IMR-90 (cell line): ENCODE measurements around the gene CD86. TPM values are rescaled to one million over a fixed set of nuclear protein-coding genes. Genes with fewer than 3 reads are reported as not detected.

Source experiments
- ATAC-seq: fragments of 200-7000 bp; cut with Tn5 transposase; 2 replicates; pipeline ENCODE4 v1.9.1; 2020; ENCODE audit warnings: low read depth, mild to moderate bottlenecking, moderate library complexity
- BruUV-seq: library from RNA; stranded (reverse); fragments of 400-500 nt; replicated peaks from 2 replicates; lab custom pipeline; 2021; lab: Mats Ljungman, UMichigan
- CTCF ChIA-PET: fragments of 300-600 bp; formaldehyde crosslinking; extraction: SDS; loops from one replicate; lab custom pipeline; 2021; ENCODE audit warnings: antibody characterized with exemption; lab: Yijun Ruan, JAX
- POLR2A ChIA-PET: fragments of 300-600 bp; sonication (Branson Sonifier 250); formaldehyde crosslinking; loops from one replicate; lab custom pipeline; 2022; ENCODE audit warnings: antibody characterized with exemption; ENCODE audit not compliant: unreplicated experiment; lab: Charles Lee
- DNase-seq: peaks from one replicate; pipeline ENCODE4 v3.0.0; 2013
- H2AFZ ChIP-seq: replicated peaks from 2 replicates; pipeline ENCODE3; 2013; ENCODE audit warnings: low read length, mild to moderate bottlenecking; ENCODE audit not compliant: poor library complexity
- H2AK5ac ChIP-seq: 2 replicates; pipeline ENCODE4 v1.6.1; 2013; ENCODE audit warnings: low read depth, low read length, inconsistent platforms
- H2AK9ac ChIP-seq: replicated peaks from 2 replicates; pipeline ENCODE3; 2013; ENCODE audit warnings: mild to moderate bottlenecking, low read depth, low read length, moderate library complexity; ENCODE audit not compliant: poor library complexity
- H2BK120ac ChIP-seq: 2 replicates; pipeline ENCODE4 v1.6.1; 2013; ENCODE audit warnings: low read depth, low read length, inconsistent platforms
- H2BK15ac ChIP-seq: 3 replicates; pipeline ENCODE4 v1.6.1; 2013; ENCODE audit warnings: low read depth, low read length, inconsistent platforms
- H2BK20ac ChIP-seq: 2 replicates; pipeline ENCODE4 v1.6.1; 2013; ENCODE audit warnings: low read depth, mild to moderate bottlenecking, inconsistent platforms, low read length, moderate library complexity
- H2BK5ac ChIP-seq: 2 replicates; pipeline ENCODE4 v1.6.1; 2013; ENCODE audit warnings: mild to moderate bottlenecking, low read depth, low read length, inconsistent platforms; ENCODE audit not compliant: poor library complexity, severe bottlenecking
- H3K14ac ChIP-seq: replicated peaks from 2 replicates; pipeline ENCODE4 v1.6.1; 2013; ENCODE audit warnings: low read depth, low read length, inconsistent platforms
- H3K18ac ChIP-seq: 2 replicates; pipeline ENCODE4 v1.6.1; 2013; ENCODE audit warnings: low read depth, low read length, control low read depth
- H3K23ac ChIP-seq: 2 replicates; pipeline ENCODE4 v1.6.1; 2013; ENCODE audit warnings: low read depth, low read length, inconsistent platforms
- H3K27ac ChIP-seq: 2 replicates; pipeline ENCODE4 v1.5.1; 2013; ENCODE audit warnings: mild to moderate bottlenecking, control low read depth, low read length; ENCODE audit not compliant: insufficient read depth
- H3K27me3 ChIP-seq: 2 replicates; pipeline ENCODE4 v1.6.1; 2013; ENCODE audit warnings: low read length; ENCODE audit not compliant: control insufficient read depth, insufficient read depth
- H3K36me3 ChIP-seq: 2 replicates; pipeline ENCODE4 v1.6.1; 2013; ENCODE audit warnings: low read length, mixed read lengths; ENCODE audit not compliant: control insufficient read depth, insufficient read depth
- H3K4ac ChIP-seq: 2 replicates; pipeline ENCODE4 v1.6.1; 2013; ENCODE audit warnings: low read depth, low read length, inconsistent platforms
- H3K4me1 ChIP-seq: 2 replicates; pipeline ENCODE4 v1.6.1; 2013; ENCODE audit warnings: low read length, mixed read lengths; ENCODE audit not compliant: control insufficient read depth, insufficient read depth
- H3K4me2 ChIP-seq: 2 replicates; pipeline ENCODE4 v1.6.1; 2013; ENCODE audit warnings: low read depth, mild to moderate bottlenecking, control low read depth, low read length, moderate library complexity
- H3K4me3 ChIP-seq: 2 replicates; pipeline ENCODE4 v1.5.1; 2013; ENCODE audit warnings: low read depth, mild to moderate bottlenecking, control low read depth, low read length, moderate library complexity; ENCODE audit not compliant: insufficient read depth
- H3K56ac ChIP-seq: 2 replicates; pipeline ENCODE4 v1.6.1; 2013; ENCODE audit warnings: low read length, inconsistent platforms; ENCODE audit not compliant: insufficient read depth; ENCODE audit errors: extremely low read depth
- H3K79me1 ChIP-seq, 2 experiments: 2 replicates each; pipeline ENCODE4 v1.6.1; 2013; ENCODE audit warnings: low read length in 2 of 2, inconsistent platforms in 1 of 2, low read depth in 1 of 2
- H3K9ac ChIP-seq: 2 replicates; pipeline ENCODE4 v1.6.1; 2013; ENCODE audit warnings: low read depth, low read length, control low read depth
- H3K9me1 ChIP-seq: 2 replicates; pipeline ENCODE4 v1.6.1; 2013; ENCODE audit warnings: low read length, inconsistent platforms; ENCODE audit not compliant: insufficient read depth
- H3K9me3 ChIP-seq: 2 replicates; pipeline ENCODE4 v1.6.1; 2013; ENCODE audit warnings: low read length; ENCODE audit not compliant: control insufficient read depth, insufficient read depth
- H4K20me1 ChIP-seq: 2 replicates; pipeline ENCODE4 v1.6.1; 2013; ENCODE audit warnings: low read length, inconsistent platforms; ENCODE audit not compliant: insufficient read depth
- H4K5ac ChIP-seq: 2 replicates; pipeline ENCODE4 v1.6.1; 2013; ENCODE audit warnings: mild to moderate bottlenecking, low read depth, low read length, control low read depth
- H4K8ac ChIP-seq, 2 experiments: 2 replicates each; pipeline ENCODE4 v1.6.1; 2013; ENCODE audit warnings: low read depth in 2 of 2, low read length in 2 of 2, control low read depth in 1 of 2, inconsistent platforms in 1 of 2
- H4K91ac ChIP-seq: 2 replicates; pipeline ENCODE4 v1.6.1; 2013; ENCODE audit warnings: low read depth, low read length, inconsistent platforms; ENCODE audit not compliant: insufficient read depth
- MXI1 ChIP-seq: IDR thresholded peaks from 2 replicates; pipeline ENCODE4 v1.6.1; 2012; ENCODE audit warnings: low read depth, mild to moderate bottlenecking, low read length, moderate library complexity, borderline replicate concordance
- WGBS, 2 experiments: methylation state at CpG; one replicate each; pipeline versions ENCODE4 v1.1.5 to v1.1.7; 2013; ENCODE audit warnings: missing lambda C conversion rate in 2 of 2; ENCODE audit not compliant: insufficient read length in 1 of 2; ENCODE audit errors: extremely low coverage in 2 of 2; 5-methylcytosine and 5-hydroxymethylcytosine counted together
- dilution Hi-C: fragments of 300-500 bp; cut with HindIII; formaldehyde crosslinking; loops from one replicate; pipeline ENCODE4 v1.14.3; 2018; ENCODE audit warnings: low sequenced_read_pairs; ENCODE audit not compliant: unreplicated experiment
- in situ Hi-C: fragments of 300-500 bp; cut with MboI; formaldehyde crosslinking; loops from 3 replicates; pipeline ENCODE4 v1.14.3; 2019; ENCODE audit warnings: low sequenced_read_pairs, inconsistent platforms, mixed read lengths
- intact Hi-C: fragments of 100-400 bp; cut with micrococcal nuclease; formaldehyde crosslinking; loops from 2 replicates; pipeline ENCODE4 v1.10.0; 2022
- polyA plus RNA-seq, 3 experiments: library from polyadenylated mRNA; depleted of rRNA; stranded (reverse); fragments of >200 nt; gene quantifications; 2 replicates each; pipeline ENCODE4 v1.2.3, GENCODE V29; 2012; ENCODE audit warnings: low replicate concordance in 1 of 3
- total RNA-seq: library from RNA; depleted of rRNA; stranded (reverse); fragments of >200 nt; gene quantifications from 2 replicates; pipeline ENCODE4 v1.2.3, GENCODE V29; 2012

Gene CD86
- total and polyA plus RNA-seq, 2 of the 4 experiments (the other 2 are of a cell fraction): not detected

- no peak for ATAC-seq
- Histone ChIP-seq H4K5ac (no peak overlapping the region), H3K79me1 (no peaks in the 10 kb centered on the region), H3K27me3 (peaks cover 11% of the 10 kb centered on the region), H3K27ac (no peak overlapping the region), H3K9me1 (no peaks in the 10 kb centered on the region), H2AFZ (no peak overlapping the region), H4K20me1 (no peaks in the 10 kb centered on the region), H3K4me3 (no peak overlapping the region), H2AK5ac (no peak overlapping the region), H3K4me2 (no peak overlapping the region), H2BK20ac (no peak overlapping the region), H3K9ac (no peak overlapping the region), H2BK5ac (no peak overlapping the region), H3K18ac (no peak overlapping the region), H3K36me3 (no peaks in the 10 kb centered on the region), H4K91ac (no peak overlapping the region), H2AK9ac (no peak overlapping the region), H3K56ac (no peak overlapping the region), H3K4ac (no peak overlapping the region), H2BK120ac (no peak overlapping the region), H3K14ac (no peak overlapping the region), H3K4me1 (no peaks in the 10 kb centered on the region), H3K23ac (no peak overlapping the region), H2BK15ac (no peak overlapping the region), H4K8ac (no peak overlapping the region), H3K9me3 (no peaks in the 10 kb centered on the region)
- 80% methylated on average over 1 of the region's 4 CpGs; no CpG with 5 or more reads in 1 of the 2 experiments for WGBS, 2 experiments
- no peak for DNase-seq
- in situ Hi-C loops: loop anchor here (10.0 kb wide), 2 partner anchors 162 to 252 kb away; no protein-coding TSS in a partner anchor
- CTCF ChIA-PET: interaction anchor here (0.5 to 2.8 kb wide), 5 partner anchors 148 to 556 kb away, joined by 3 to 18 read pairs (median 6); no protein-coding TSS in a partner anchor
- intact Hi-C loops: loop anchor here (5.0 kb wide), 1 partner anchor 575 kb away; no protein-coding TSS in a partner anchor
- TF ChIP-seq MXI1: no peak
- POLR2A ChIA-PET: no interaction called here
- dilution Hi-C loops: no loop called here
- no TSS peak for BruUV-seq
Measured at GRCh38 chr3:122102191-122102935, 47.2 kb downstream of the CD86 start.
